Thymus (tissue), 11 donors: ENCODE results near the gene CRIP1. TPM values are rescaled to one million over a fixed set of nuclear protein-coding genes. Genes with fewer than 3 reads are reported as not detected.

ENCODE experiments used
- DNase-seq, 9 donors: peaks; one replicate each; pipeline ENCODE4 v3.0.0-alpha.2; 2013; ENCODE audit warnings: low spot score in 9 of 9, low read depth in 6 of 9, missing footprints in 1 of 9
- H3K27ac ChIP-seq, 2 donors: one replicate each; pipeline ENCODE4 v1.5.1; 2013; ENCODE audit warnings: control low read depth in 1 of 2, low read depth in 1 of 2, low read length in 1 of 2, mild to moderate bottlenecking in 1 of 2, moderate library complexity in 1 of 2
- H3K27me3 ChIP-seq, 2 donors: one replicate each; pipeline ENCODE4 v1.5.1; 2013; ENCODE audit warnings: low read length in 1 of 2; ENCODE audit not compliant: control insufficient read depth in 2 of 2, insufficient read depth in 1 of 2
- H3K36me3 ChIP-seq, 2 donors: one replicate each; pipeline ENCODE4 v1.5.1; 2013; ENCODE audit warnings: low read length in 1 of 2, mild to moderate bottlenecking in 1 of 2, moderate library complexity in 1 of 2; ENCODE audit not compliant: control insufficient read depth in 2 of 2, insufficient read depth in 2 of 2
- H3K4me1 ChIP-seq, 2 donors: one replicate each; pipeline ENCODE4 v1.5.1; 2013; ENCODE audit warnings: low read length in 2 of 2; ENCODE audit not compliant: control insufficient read depth in 2 of 2, insufficient read depth in 2 of 2
- H3K4me3 ChIP-seq, 2 donors: one replicate each; pipeline ENCODE4 v1.5.1; 2013; ENCODE audit warnings: low read length in 2 of 2, control low read depth in 1 of 2, mild to moderate bottlenecking in 1 of 2
- H3K9me3 ChIP-seq, 2 donors: one replicate each; pipeline ENCODE4 v1.5.1; 2013; ENCODE audit warnings: low read length in 1 of 2, mild to moderate bottlenecking in 1 of 2; ENCODE audit not compliant: control insufficient read depth in 2 of 2, insufficient read depth in 1 of 2
- WGBS: extraction: QIAGEN DNeasy Blood & Tissue Kit; methylation state at CpG from one replicate; pipeline ENCODE4 v1.1.7; 2013; 5-methylcytosine and 5-hydroxymethylcytosine counted together
- polyA plus RNA-seq: library from polyadenylated mRNA; stranded (reverse); fragments of 200-250 nt; gene quantifications from one replicate; pipeline ENCODE4 v1.2.3, GENCODE V29; 2013
- total RNA-seq: library from RNA; stranded (reverse); fragments of 120-200 nt; gene quantifications from one replicate; pipeline ENCODE4 v1.2.4, GENCODE V29; 2013
- donor health status: healthy.

CRIP1 gene
- total and polyA plus RNA-seq, 2 donors: 108 to 471 TPM

DNA sequence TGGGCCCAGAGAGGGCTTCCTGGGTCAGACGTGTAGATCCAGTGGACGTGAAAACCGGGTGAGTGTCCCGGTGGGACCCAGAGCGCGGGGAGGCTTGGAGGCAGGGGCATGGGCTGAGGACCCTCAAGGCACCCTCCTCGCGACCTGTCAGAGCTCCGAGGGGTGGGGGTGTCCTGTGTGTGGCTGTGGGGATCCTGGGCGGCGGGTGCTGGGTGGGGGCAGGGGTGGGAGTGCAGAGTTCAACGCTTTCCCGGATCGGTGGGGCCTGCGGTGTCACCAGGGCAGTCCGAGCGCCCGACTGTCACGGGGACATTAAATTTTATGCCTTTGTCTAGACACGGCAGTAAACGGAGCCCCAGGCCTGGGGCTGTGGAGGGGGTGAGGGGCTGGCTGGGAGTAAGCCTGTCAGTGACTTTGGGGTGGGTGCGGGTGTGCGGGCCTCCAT, 40.7 kb downstream of the CRIP1 start:
- WGBS: 42% methylated on average over 23 of the region's 23 CpGs
- Histone ChIP-seq H3K9me3 (no peaks in the 10 kb centered on the region), H3K4me1 (peaks cover 3 to 20% of the 10 kb centered on the region in 2 donors), H3K4me3 (peak overlapping the region in 1 of 2 donors; percentile 40), H3K27ac (no peak overlapping the region), H3K27me3 (peaks cover 53 to 81% of the 10 kb centered on the region in 2 donors), H3K36me3 (no peaks in the 10 kb centered on the region)
- no peak for DNase-seq

DNA sequence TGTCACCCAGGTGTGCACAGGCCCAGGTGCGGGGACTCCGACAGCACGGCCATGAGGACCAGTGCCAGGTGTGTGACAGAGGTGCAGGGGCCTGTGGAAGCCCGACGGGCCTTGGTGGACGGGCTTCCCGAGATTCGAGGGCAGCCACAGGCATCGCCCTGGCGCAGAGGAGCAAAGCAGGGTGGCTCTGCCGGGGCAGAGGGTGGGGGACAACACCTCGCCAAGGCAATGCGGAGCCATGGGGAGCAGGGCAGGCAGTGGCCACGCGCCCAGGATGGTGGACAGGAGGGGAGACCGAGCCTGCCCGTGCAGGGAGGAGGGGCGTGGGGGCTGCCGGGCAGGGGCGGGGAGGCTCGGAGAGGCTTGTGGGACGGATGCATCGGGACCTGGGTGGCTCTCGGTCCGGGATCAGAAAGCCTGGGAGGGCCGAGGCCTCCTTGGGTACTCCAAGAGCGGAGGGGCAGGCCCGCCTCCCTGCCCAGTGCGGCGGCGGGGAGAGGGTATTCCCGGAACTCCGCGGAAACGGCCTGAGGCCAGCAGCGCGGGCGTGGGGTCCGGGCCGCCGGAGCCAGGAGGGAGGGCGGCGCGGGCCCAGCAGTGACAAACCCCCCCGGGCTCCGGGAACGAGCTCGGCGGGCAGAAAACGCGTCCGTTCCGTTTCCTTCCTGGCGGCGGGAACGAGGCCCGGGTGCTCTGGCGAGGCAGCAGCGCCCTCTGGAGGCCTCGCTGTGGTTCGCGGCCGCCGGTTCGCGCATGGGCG, 41.3 kb downstream of the CRIP1 start:
- peak overlapping the region; percentile 30 to 54 for H3K4me3 ChIP-seq
- no peaks in the 10 kb centered on the region for H3K9me3 ChIP-seq
- no peak overlapping the region for H3K27ac ChIP-seq
- WGBS: 13% methylated on average over 67 of the region's 67 CpGs
- DNase-seq: peak in 8 of 9 donors; percentile 34 to 83 (median 60)
- peaks cover 53 to 85% of the 10 kb centered on the region in 2 donors for H3K27me3 ChIP-seq
- H3K4me1 ChIP-seq: peaks cover 3 to 20% of the 10 kb centered on the region in 2 donors
- no peaks in the 10 kb centered on the region for H3K36me3 ChIP-seq

DNA sequence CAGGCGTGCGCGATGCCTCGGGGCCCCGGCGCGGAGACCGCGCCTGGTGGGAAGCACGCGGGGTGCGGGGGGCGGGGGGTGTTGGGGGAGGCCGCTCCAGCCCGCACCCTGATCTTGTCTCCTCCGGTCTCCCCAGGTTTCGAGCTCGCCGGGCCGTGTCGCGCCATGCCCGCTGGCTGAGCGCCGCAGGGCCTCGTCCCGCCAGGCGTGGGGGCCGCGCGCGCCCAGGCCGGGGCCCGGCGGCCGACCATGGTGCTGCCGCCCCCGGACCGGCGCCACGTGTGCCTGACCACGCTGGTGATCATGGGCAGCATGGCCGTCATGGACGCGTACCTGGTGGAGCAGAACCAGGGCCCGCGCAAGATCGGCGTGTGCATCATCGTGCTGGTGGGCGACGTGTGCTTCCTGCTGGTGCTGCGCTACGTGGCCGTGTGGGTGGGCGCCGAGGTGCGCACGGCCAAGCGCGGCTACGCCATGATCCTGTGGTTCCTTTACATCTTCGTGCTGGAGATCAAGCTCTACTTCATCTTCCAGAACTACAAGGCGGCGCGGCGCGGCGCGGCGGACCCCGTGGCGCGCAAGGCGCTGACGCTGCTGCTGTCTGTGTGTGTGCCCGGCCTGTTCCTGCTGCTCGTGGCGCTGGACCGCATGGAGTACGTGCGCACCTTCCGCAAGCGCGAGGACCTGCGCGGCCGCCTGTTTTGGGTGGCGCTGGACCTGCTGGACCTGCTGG, 42.1 kb downstream of the CRIP1 start:
- Histone ChIP-seq H3K4me3 (peak overlapping the region in 1 of 2 donors; percentile 54), H3K27ac (peak overlapping the region in 1 of 2 donors; percentile 3), H3K4me1 (peaks cover 3 to 20% of the 10 kb centered on the region in 2 donors)

DNA sequence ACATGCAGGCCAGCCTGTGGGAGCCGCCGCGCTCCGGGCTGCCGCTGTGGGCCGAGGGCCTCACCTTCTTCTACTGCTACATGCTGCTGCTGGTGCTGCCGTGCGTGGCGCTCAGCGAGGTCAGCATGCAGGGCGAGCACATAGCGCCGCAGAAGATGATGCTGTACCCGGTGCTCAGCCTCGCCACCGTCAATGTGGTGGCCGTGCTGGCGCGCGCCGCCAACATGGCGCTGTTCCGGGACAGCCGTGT, 42.6 kb downstream of the CRIP1 start:
- Histone ChIP-seq H3K36me3 (no peaks in the 10 kb centered on the region), H3K27me3 (peaks cover 53 to 86% of the 10 kb centered on the region in 2 donors), H3K27ac (peak overlapping the region in 1 of 2 donors; percentile 3), H3K9me3 (no peaks in the 10 kb centered on the region), H3K4me3 (peak overlapping the region in 1 of 2 donors; percentile 54), H3K4me1 (peaks cover 3 to 20% of the 10 kb centered on the region in 2 donors)
- DNase-seq: no peak
- 17% methylated on average over 24 of the region's 24 CpGs for WGBS

More for the DNA sequence above, 42.1 kb downstream of the CRIP1 start:
- WGBS: 9% methylated on average over 89 of the region's 89 CpGs
- Histone ChIP-seq H3K36me3 (no peaks in the 10 kb centered on the region), H3K27me3 (peaks cover 53 to 89% of the 10 kb centered on the region in 2 donors), H3K9me3 (no peaks in the 10 kb centered on the region)
- peak in 1 of 9 donors; percentile 32 for DNase-seq

DNA sequence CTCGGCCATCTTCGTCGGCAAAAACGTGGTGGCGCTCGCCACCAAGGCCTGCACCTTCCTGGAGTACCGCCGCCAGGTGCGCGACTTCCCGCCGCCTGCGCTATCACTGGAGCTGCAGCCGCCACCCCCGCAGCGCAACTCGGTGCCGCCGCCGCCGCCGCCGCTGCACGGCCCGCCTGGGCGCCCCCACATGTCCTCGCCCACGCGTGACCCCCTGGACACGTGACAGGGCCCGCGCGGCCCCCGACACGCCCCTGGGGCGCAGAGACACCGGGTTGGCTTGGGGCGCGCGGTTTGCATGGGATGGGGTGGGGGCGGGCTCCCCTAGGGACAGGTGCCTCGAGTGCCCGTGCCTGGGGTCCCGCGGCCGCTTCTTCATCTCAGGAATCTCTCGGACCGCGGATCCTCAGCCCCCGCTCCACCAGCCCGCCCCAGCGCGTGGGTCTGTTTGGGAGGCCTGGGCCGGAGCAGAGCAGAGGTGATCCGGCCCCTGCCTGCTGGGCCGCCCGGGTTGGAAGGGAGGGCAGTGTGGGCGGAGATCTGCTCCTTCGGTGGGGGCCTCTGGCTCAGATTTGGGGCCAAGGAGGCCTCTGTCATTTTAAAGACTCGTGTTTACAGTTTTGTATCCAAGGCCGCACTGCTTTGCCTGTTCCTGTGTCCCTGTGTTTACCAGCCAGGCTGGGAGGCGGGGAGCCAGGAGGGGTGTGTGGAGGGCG, 43.0 kb downstream of the CRIP1 start:
- Histone ChIP-seq H3K27ac (no peak overlapping the region), H3K4me1 (peaks cover 3 to 20% of the 10 kb centered on the region in 2 donors), H3K27me3 (peaks cover 53 to 83% of the 10 kb centered on the region in 2 donors), H3K4me3 (peak overlapping the region in 1 of 2 donors; percentile 54), H3K36me3 (no peaks in the 10 kb centered on the region), H3K9me3 (no peaks in the 10 kb centered on the region)
- 30% methylated on average over 63 of the region's 63 CpGs for WGBS
- DNase-seq: peak in 1 of 9 donors; percentile 28

DNA sequence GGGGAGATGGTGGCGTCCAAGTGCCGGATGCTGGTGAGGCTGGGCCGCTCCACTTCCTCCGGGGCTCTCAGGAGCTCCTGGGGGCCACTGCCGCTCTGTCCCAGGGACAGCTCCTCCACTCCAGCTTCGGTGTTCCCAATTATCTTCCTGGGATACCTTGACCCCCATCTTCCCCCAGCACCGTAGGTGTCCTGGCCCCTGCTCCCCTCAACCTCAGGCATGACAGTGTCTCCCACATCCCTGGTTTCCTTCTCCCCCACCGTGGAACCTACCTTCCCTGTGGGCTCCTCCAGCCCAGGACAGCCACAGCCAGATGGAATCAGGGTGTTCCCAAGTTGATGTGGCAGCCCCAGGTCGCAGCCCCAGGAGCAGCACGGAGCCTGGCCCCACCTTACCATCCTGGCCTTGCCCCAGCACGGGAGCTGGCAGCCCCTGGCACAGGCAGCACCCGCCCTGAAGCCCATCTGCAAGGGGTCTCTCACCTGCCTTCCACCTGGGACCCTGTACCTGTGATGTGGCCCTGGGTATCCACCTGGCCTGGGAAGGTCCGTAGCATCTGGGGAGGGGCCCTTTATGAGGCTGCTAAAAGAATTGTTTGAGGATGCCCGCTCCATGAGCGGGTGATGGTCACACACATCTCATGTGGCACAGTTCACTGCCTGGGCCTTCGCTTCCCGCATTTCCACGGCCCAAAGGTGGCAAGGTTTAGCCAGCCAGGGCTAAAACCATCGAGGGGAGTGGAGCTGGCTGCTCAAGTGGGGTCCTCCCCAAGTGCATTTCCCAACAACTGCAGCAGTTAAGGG, 43.8 kb downstream of the CRIP1 start:
- H3K27me3 ChIP-seq: peaks cover 50 to 76% of the 10 kb centered on the region in 2 donors
- DNase-seq: no peak
- H3K9me3 ChIP-seq: no peaks in the 10 kb centered on the region
- peaks cover 3 to 20% of the 10 kb centered on the region in 2 donors for H3K4me1 ChIP-seq
- no peak overlapping the region for H3K27ac ChIP-seq
- no peaks in the 10 kb centered on the region for H3K36me3 ChIP-seq
- H3K4me3 ChIP-seq: no peak overlapping the region
- 87% methylated on average over 19 of the region's 19 CpGs for whole genome bisulfite sequencing

DNA sequence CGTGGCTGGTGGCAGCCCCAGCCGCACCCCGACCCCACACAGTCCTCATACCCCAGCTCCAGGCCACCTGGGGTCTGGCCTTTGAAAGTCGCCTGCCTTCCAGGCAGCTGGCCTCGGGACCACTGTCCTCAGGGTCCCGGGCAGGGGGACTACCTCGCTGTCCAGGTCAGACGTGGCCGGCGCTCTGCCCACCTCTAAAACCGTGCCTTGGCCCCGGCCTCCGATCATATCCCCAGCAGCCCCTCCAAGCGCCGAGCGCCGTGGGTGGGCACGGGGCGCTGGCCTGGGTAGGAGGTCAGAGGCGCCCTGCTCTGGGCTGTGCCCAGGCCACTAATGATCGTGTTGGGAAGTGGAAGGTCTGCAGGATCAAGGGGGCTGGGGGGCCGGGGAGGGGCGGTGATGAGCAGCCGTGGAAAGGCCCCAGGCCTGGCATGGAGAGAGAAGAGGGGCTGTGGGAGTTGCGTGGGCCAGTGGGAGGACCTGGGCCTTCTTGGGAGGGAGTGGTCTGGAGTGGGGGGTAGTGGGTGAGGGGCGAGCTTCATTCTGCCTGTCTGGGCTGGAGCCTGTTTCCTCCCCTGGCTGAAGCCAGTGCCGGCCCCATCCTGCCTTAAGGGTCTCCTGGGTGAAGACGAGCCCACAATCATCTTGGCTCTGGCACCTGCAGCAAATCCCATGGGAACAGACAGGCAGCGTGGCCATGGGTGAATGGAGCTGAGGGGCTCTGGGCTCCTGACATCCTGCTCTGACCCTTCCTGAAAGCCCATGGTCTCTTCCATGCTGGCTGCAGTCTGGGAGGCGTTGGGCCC, 44.6 kb downstream of the CRIP1 start:
- WGBS: 96% methylated on average over 30 of the region's 30 CpGs
- Histone ChIP-seq H3K27ac (no peak overlapping the region), H3K9me3 (no peaks in the 10 kb centered on the region), H3K36me3 (no peaks in the 10 kb centered on the region), H3K4me3 (no peak overlapping the region), H3K4me1 (peaks cover 3 to 20% of the 10 kb centered on the region in 2 donors), H3K27me3 (peaks cover 42 to 72% of the 10 kb centered on the region in 2 donors)
- no peak for DNase-seq
